D721Med (cell line): Measurements from ENCODE around the gene RFX7.
"Not testable (repeated sequence)": the region's sequence is repeated elsewhere in the genome, so short reads cannot be mapped to it uniquely, and the experiment has no call there.

Experiments
- DNase-seq: peaks from one replicate; pipeline ENCODE4 v3.0.0; 2011; ENCODE audit warnings: low spot score; ENCODE audit not compliant: insufficient read length
- FAIRE-seq: peaks from 2 replicates; lab custom pipeline; 2011; peaks lifted over from hg19 to GRCh38; lab: Jason Lieb, UNC
- CTCF ChIP-seq: IDR thresholded peaks from 2 replicates; pipeline ENCODE4 v1.5.1; 2012; ENCODE audit warnings: mild to moderate bottlenecking, control low read depth; ENCODE audit not compliant: insufficient read depth; ENCODE audit errors: missing control alignments

Gene RFX7

GRCh38 chr15:56243163-56244037 lies at the start of gene RFX7:
RFX7 (minus strand) TSS chr15:56243879; CDS start chr15:56243285, 594 bp downstream.
- DNase-seq (peak; percentile 51), FAIRE-seq (no peak)
- no peak for TF ChIP-seq CTCF

DNA sequence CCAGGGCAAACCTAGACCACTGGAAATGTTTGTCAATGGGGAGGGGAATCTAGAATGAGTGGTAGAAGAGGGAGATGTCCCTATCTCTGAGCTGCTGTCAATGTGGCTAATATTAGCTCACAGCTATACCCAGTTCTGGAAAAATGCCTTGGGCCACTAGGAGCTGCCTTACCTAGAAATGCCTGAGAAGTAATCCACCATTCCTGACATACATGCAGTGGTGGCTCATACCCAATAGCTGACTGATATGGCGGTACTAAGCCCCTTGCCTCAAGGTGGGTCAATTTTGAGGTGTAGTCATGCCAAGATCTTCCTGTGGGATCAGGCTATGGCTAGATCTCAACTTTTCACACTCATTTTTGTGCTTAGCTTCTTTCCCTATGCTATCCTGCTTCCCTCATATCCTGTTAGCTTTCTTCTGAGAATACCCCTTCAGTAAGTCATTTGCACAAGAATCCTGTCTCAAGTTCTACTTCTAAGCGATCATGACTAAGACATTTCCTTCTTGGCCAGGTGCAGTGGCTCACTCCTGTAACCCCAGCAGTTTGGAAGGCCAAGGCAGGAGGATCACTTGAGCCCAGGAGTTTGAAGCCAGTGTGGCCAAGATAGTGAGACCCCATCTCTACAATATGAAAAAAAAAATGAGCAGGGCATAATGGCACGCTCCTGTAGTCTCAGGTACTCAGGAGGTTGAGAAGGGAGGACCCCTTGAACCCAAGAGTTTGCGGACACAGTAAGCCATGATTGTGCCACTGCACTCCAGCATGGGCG lies 49.1 kb upstream of the RFX7 start:
- no peak for TF ChIP-seq CTCF
- DNase-seq (no peak), FAIRE-seq (no peak)

DNA sequence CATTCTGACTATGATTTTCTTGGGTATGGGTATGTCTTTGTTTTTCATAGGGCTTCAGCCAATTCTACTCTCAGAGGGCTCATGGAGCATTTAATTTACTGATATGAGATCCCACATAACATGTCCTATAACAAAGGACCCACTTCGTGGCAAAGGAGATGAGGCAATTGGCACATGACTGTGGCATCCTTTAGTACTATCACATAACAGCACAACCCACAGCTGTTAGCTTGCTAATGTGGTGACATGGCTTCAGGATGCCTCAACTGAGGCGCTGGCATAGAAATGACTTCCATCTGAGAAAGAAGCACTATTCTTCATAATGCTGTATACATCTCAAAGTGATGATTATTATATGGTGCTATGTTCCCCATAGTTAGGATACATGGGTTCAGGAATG lies 48.1 kb upstream of the RFX7 start:
- TF ChIP-seq CTCF, result no peak
- DNase-seq (no peak), FAIRE-seq (no peak)

DNA sequence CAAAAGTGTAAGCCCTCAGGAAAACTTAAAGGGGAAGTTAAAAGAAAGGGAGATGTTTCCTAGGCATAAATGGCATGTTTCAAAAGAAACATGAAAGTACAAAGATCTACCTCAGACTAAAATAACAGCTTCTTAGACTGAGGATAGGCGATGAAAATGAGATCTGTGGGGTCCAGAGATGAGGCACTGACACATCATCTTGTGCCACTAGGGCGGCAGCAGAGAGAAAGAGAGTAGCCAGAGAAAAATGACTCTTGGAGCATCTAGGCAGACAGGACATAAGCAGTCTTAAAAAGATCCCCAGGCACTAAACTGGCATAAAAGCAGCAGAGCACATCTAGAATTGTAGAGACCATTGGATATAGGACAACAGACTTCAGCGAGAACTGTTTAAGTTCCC lies 42.5 kb upstream of the RFX7 start:
- FAIRE-seq, result no peak
- DNase-seq, result no peak
- peak; percentile 16 for TF ChIP-seq CTCF

DNA sequence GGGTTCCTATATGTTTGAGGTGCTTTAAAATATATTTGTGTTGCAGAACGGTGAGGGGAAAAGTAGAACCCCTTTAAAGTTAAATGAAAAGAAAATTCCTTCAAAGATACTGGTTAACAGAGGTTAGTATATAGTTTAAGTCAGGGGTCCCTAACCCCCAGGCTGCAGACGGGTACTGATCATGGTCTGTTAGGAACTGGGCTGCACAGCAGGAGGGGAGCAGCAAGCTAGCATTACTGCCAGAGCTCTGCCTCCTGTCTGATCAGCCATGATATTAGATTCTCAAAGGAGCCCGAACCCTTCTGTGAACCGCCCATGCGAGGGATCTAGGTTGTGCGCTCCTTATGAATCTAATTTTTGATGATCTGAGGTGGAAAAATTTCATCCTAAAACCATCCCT lies 37.5 kb upstream of the RFX7 start:
- TF ChIP-seq CTCF, result no peak
- FAIRE-seq (no peak), DNase-seq (no peak)

GRCh38 chr15:56273724-56274123 lies 30.0 kb upstream of the RFX7 start:
- TF ChIP-seq CTCF, result no peak
- FAIRE-seq, result no peak

DNA sequence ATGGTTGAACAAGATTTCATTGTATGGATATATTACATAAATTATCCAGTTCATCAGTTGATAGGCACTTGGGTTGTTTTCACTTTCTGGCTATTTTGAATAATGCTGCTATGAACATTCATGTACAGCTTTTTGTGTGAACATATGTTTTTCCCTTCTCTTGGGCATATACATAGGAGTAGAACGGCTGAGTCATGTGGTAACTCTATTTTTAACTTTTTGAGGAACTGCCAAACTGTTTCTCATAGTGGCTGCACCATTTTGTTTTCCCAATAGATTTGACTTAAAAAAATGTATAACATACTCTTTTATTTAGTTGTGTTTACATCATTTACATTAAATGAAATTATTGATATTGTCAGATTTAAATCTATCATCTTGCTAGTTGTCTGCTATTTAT lies 28.8 kb upstream of the RFX7 start:
- no peak for FAIRE-seq
- no peak for DNase-seq

More at GRCh38 chr15:56273724-56274123, 30.0 kb upstream of the RFX7 start:
- no peak for DNase-seq

GRCh38 chr15:56266465-56266864 lies 22.8 kb upstream of the RFX7 start:
- not testable (repeated sequence) for FAIRE-seq

More for the DNA sequence above, 28.8 kb upstream of the RFX7 start:
- no peak for TF ChIP-seq CTCF

More at GRCh38 chr15:56266465-56266864, 22.8 kb upstream of the RFX7 start:
- not testable (repeated sequence) for DNase-seq
